A549 (cell line): ENCODE results near the gene SETD2. TPM values are rescaled to one million over a fixed set of nuclear protein-coding genes. Genes with fewer than 3 reads are reported as not detected.

Experiments
- ATAC-seq, 2 experiments: fragments of 200-7000 bp in 1 of 2; fragments of >200 bp in 1 of 2; cut with Nextera tagmentation in 1 of 2; cut with Tn5 transposase in 1 of 2; 3 replicates each; pipeline versions ENCODE4 v1.8.0 to v1.9.1; 2018 to 2020; ENCODE audit warnings: mild to moderate bottlenecking in 1 of 2, moderate library complexity in 1 of 2
- CTCF ChIA-PET: fragments of 300-600 bp; sonication (Branson Sonifier 250); formaldehyde crosslinking; extraction: SDS; loops from one replicate; lab custom pipeline; 2021; ENCODE audit warnings: antibody characterized with exemption, inconsistent platforms; lab: Yijun Ruan, JAX
- POLR2A ChIA-PET: fragments of 350-600 bp; formaldehyde crosslinking; extraction: SDS; loops from one replicate; lab custom pipeline; 2021; ENCODE audit warnings: antibody characterized with exemption, inconsistent platforms; lab: Yijun Ruan, JAX
- DNase-seq, 2 experiments: peaks; one replicate each; pipeline versions ENCODE4 v3.0.0 to v3.0.0-alpha.2; 2011 to 2016; ENCODE audit warnings: low read depth in 1 of 2, low spot score in 1 of 2
- FAIRE-seq: peaks from 2 replicates; lab custom pipeline; 2011; peaks lifted over from hg19 to GRCh38; lab: Jason Lieb, UNC
- H3K27ac ChIP-seq, 2 experiments: fragments of >200 bp; sonication (Bioruptor Twin); formaldehyde crosslinking; 3 replicates each; pipeline ENCODE4 v1.5.1; 2016 to 2017
- H3K4me1 ChIP-seq: fragments of >200 bp; sonication (Bioruptor Twin); formaldehyde crosslinking; 3 replicates; pipeline ENCODE4 v1.6.1; 2016
- H3K4me2 ChIP-seq: fragments of >200 bp; sonication (Bioruptor Twin); formaldehyde crosslinking; 3 replicates; pipeline ENCODE4 v1.6.1; 2016
- H3K4me3 ChIP-seq: fragments of >200 bp; sonication (Bioruptor Twin); formaldehyde crosslinking; 3 replicates; pipeline ENCODE4 v1.5.1; 2016
- H3K9me3 ChIP-seq: fragments of >200 bp; sonication (Bioruptor Twin); formaldehyde crosslinking; 3 replicates; pipeline ENCODE4 v1.6.1; 2016
- BCL3 ChIP-seq: fragments of >200 bp; sonication (Bioruptor Twin); formaldehyde crosslinking; IDR thresholded peaks from 3 replicates; pipeline ENCODE4 v1.6.1; 2016
- BHLHE40 ChIP-seq: IDR thresholded peaks from 2 replicates; pipeline ENCODE4 v1.6.1; 2012; ENCODE audit warnings: low read depth, low read length, inconsistent platforms
- CHD2 ChIP-seq: fragments of 150-350 bp; IDR thresholded peaks from 2 replicates; pipeline ENCODE4 v1.6.1; 2014; ENCODE audit warnings: low read length; ENCODE audit not compliant: partially characterized antibody
- EHMT2 ChIP-seq: fragments of 200-600 bp; sonication (generic); IDR thresholded peaks from 2 replicates; pipeline ENCODE4 v1.6.1; 2016; ENCODE audit warnings: antibody characterized with exemption, low read depth, mild to moderate bottlenecking, moderate library complexity
- EP300 ChIP-seq, 2 experiments: fragments of >200 bp; sonication (Bioruptor Twin); formaldehyde crosslinking; IDR thresholded peaks; 2 replicates in 1 of 2; 3 replicates in 1 of 2; pipeline ENCODE4 v1.6.1; 2016 to 2017
- FOSB ChIP-seq: fragments of 250-450 bp; sonication (Bioruptor Pico); IDR thresholded peaks from 2 replicates; pipeline ENCODE4 v1.5.0; 2020; ENCODE audit warnings: mild to moderate bottlenecking, moderate library complexity
- FOSL2 ChIP-seq, 2 experiments: fragments of 450-650 bp in 1 of 2; fragments of >200 bp in 1 of 2; sonication (Bioruptor Twin) in 1 of 2; formaldehyde crosslinking; IDR thresholded peaks; 2 replicates each; pipeline versions ENCODE4 v1.5.0 to v1.6.1; 2016 to 2020; ENCODE audit warnings: mild to moderate bottlenecking in 1 of 2, moderate library complexity in 1 of 2
- FOXS1 ChIP-seq: fragments of 250-450 bp; sonication (Bioruptor Pico); IDR thresholded peaks from 2 replicates; pipeline ENCODE4 v1.5.0; 2020; ENCODE audit warnings: mild to moderate bottlenecking, moderate library complexity
- HDAC2 ChIP-seq: fragments of 200-600 bp; sonication (generic); IDR thresholded peaks from 2 replicates; pipeline ENCODE4 v1.6.1; 2016
- HEYL ChIP-seq: fragments of 250-450 bp; sonication (Bioruptor Pico); IDR thresholded peaks from 2 replicates; pipeline ENCODE4 v1.8.0; 2021; ENCODE audit warnings: mild to moderate bottlenecking, moderate library complexity
- HOXB5 ChIP-seq: fragments of 250-450 bp; sonication (Bioruptor Pico); IDR thresholded peaks from 2 replicates; pipeline ENCODE4 v1.5.0; 2020; ENCODE audit warnings: mild to moderate bottlenecking, moderate library complexity
- JUNB ChIP-seq: fragments of >200 bp; sonication (Bioruptor Twin); formaldehyde crosslinking; IDR thresholded peaks from 2 replicates; pipeline ENCODE4 v1.6.1; 2016
- KDM1A ChIP-seq: fragments of 200-600 bp; sonication (generic); IDR thresholded peaks from 2 replicates; pipeline ENCODE4 v1.6.1; 2016; ENCODE audit warnings: low read depth, mild to moderate bottlenecking
- MAFK ChIP-seq: fragments of 450-650 bp; IDR thresholded peaks from 2 replicates; pipeline ENCODE4 v1.6.1; 2014; ENCODE audit not compliant: partially characterized antibody
- NR3C1 ChIP-seq: fragments of >200 bp; sonication (Bioruptor Twin); formaldehyde crosslinking; IDR thresholded peaks from 3 replicates; pipeline ENCODE4 v1.6.1; 2017
- POLR2AphosphoS2 ChIP-seq: conservative IDR thresholded peaks from 2 replicates; pipeline ENCODE4 v1.6.1; 2012; ENCODE audit warnings: low read length, improper control_type of control experiment, inconsistent platforms
- RCOR1 ChIP-seq: fragments of 150-350 bp; IDR thresholded peaks from 2 replicates; pipeline ENCODE4 v1.6.1; 2014; ENCODE audit warnings: antibody characterized with exemption, low read length, low read depth
- REST ChIP-seq: fragments of 200-600 bp; sonication (generic); IDR thresholded peaks from 2 replicates; pipeline ENCODE4 v1.6.1; 2016; ENCODE audit warnings: antibody characterized with exemption, mild to moderate bottlenecking, moderate library complexity
- RFX5 ChIP-seq: fragments of 450-650 bp; IDR thresholded peaks from 2 replicates; pipeline ENCODE4 v1.7.1; 2014; ENCODE audit warnings: antibody characterized with exemption, mild to moderate bottlenecking, moderate library complexity
- RNF2 ChIP-seq: fragments of 200-600 bp; sonication (generic); IDR thresholded peaks from 2 replicates; pipeline ENCODE4 v1.6.1; 2016; ENCODE audit warnings: low read depth, mild to moderate bottlenecking, antibody characterized with exemption, moderate library complexity, borderline replicate concordance
- TFCP2L1 ChIP-seq: fragments of 250-450 bp; sonication (Bioruptor Pico); IDR thresholded peaks from 2 replicates; pipeline ENCODE4 v1.5.0; 2021; ENCODE audit warnings: mild to moderate bottlenecking
- USF2 ChIP-seq: fragments of 450-650 bp; IDR thresholded peaks from 2 replicates; pipeline ENCODE4 v1.6.1; 2014; ENCODE audit warnings: antibody characterized with exemption
- WGBS: methylation state at CpG from one replicate; pipeline ENCODE4 v1.1.6; 2017; ENCODE audit errors: missing lambda C conversion rate; 5-methylcytosine and 5-hydroxymethylcytosine counted together
- polyA plus RNA-seq, 4 experiments: library from polyadenylated mRNA; depleted of rRNA in 3 of 4; stranded (reverse); fragments of >200 nt; fragmentation: RNase III in 1 of 4; extraction: RNeasy Plus Mini Kit Qiagen cat#74134 plus additional on column Dnase treatment in 1 of 4; gene quantifications; 2 replicates in 3 of 4; 3 replicates in 1 of 4; pipeline ENCODE4 v1.2.3, GENCODE V29; 2011 to 2017

Gene SETD2
- polyA plus RNA-seq, 2 of the 4 experiments (the other 2 are of a cell fraction), result 16.8 to 26.1 TPM

GRCh38 chr3:47103619-47104018 lies 60.3 kb downstream of the SETD2 start:
- no peak for ATAC-seq
- ChIA-PET CTCF (interaction anchor here (1.8 kb wide), 1 partner anchor 13 kb away, joined by 4 read pairs; no protein-coding TSS in a partner anchor), POLR2A (no interaction called here)
- Histone ChIP-seq H3K27ac (no peak overlapping the region), H3K4me2 (no peak overlapping the region), H3K4me1 (no peaks in the 10 kb centered on the region; the same call in 2 of the 3 replicates), H3K9me3 (no peaks in the 10 kb centered on the region), H3K4me3 (no peak overlapping the region)
- WGBS, result 65% methylated on average over 2 of the region's 2 CpGs
- no peak for DNase-seq
- TF ChIP-seq KDM1A, result no peak
- no peak for FAIRE-seq

- 93% methylated on average over 6 of the region's 6 CpGs for WGBS
- POLR2A ChIA-PET, result no interaction called here
Observed at GRCh38 chr3:47102081-47102600, 61.8 kb downstream of the SETD2 start.

GRCh38 chr3:47098910-47099309 lies 65.0 kb downstream of the SETD2 start:
- H3K4me2 ChIP-seq, result no peak overlapping the region
- TF ChIP-seq TFCP2L1 (CRISPR knock-in tag) (no peak), CHD2 (no peak), RNF2 (no peak), BHLHE40 (no peak), JUNB (no peak), RFX5 (no peak)
- WGBS, result 93% methylated on average over 2 of the region's 2 CpGs
- no peak for ATAC-seq
- no peak for DNase-seq
- no peak overlapping the region for H3K4me3 ChIP-seq
- no peaks in the 10 kb centered on the region for H3K9me3 ChIP-seq
- FAIRE-seq, result no peak
- ChIA-PET POLR2A (no interaction called here), CTCF (no interaction called here)
- no peak overlapping the region for H3K27ac ChIP-seq
- H3K4me1 ChIP-seq, result peaks cover 18% of the 10 kb centered on the region

More at GRCh38 chr3:47102081-47102600, 61.8 kb downstream of the SETD2 start:
- DNase-seq (no peak), FAIRE-seq (no peak), ATAC-seq (no peak)
- TF ChIP-seq FOSL2 (IDR thresholded peaks at IDR 0.05) (no peak), FOSL2 (CRISPR knock-in tag; IDR thresholded peaks at IDR 0.05) (no peak), HOXB5 (CRISPR knock-in tag) (no peak), FOXS1 (no peak), EHMT2 (no peak), MAFK (no peak), RCOR1 (no peak), USF2 (no peak), CHD2 (no peak), POLR2AphosphoS2 (no peak), NR3C1 (no peak), EP300 (IDR thresholded peaks at IDR 0.05) (no peak), HDAC2 (no peak), BCL3 (no peak), FOSB (CRISPR knock-in tag) (no peak), REST (no peak), HEYL (CRISPR knock-in tag) (no peak)
- CTCF ChIA-PET, result interaction anchor here (0.6 kb wide), 1 partner anchor 568 kb away, joined by 4 read pairs; no protein-coding TSS in a partner anchor
- Histone ChIP-seq H3K27ac (no peak overlapping the region), H3K4me1 (peaks cover 13% of the 10 kb centered on the region), H3K4me3 (no peak overlapping the region), H3K4me2 (no peak overlapping the region), H3K9me3 (no peaks in the 10 kb centered on the region)
